DMS153 treated with DMSO at 0.1 percent for 48 hours (cell line): ENCODE measurements around the gene DYNLT5.
"Not testable (repeated sequence)": the region's sequence is repeated elsewhere in the genome, so short reads cannot be mapped to it uniquely, and the experiment has no call there.

ENCODE experiments used
- DNase-seq: peaks from one replicate; lab custom pipeline; 2025; ENCODE audit not compliant: unreplicated experiment; lab: John Stamatoyannopoulos, UW

DYNLT5 gene

DNA sequence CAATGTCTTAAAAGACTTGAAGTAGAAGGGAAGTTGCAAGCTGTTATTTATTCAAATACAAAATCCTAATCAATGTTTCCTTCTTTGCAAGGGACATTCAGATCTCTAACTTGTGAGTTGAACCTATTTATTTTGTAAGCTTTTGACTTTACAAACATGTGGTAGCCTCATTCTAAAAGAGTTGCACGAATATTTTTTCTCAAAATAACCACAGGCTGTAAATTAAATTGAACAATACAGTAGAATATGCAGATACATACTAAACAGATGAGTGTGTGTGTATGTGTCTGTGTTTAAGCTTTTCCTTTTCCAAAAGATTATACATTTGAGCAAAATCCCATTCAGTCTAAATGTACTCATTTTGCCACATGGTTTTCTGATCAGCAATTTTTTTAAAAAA, 4.8 kb upstream of the DYNLT5 start:
- DNase-seq: no peak

DNA sequence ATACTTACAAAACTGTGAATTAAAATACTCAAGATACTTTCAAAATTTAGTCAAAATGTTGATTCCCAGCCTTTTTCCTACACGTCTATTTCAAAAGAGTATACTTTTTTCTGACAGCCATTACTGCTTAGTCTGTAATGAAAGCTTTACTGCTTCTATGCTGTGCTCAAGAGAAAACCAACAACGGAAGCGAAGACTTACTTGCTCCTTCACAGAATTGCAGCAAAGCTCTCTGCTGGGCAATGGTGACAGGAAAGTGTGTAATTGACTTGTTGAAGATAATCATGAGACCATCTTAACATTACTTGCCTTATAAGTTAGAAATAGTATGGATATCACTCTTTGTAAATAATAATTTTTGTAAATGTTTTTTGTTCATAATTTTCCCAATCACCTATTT, 1.7 kb upstream of the DYNLT5 start:
- DNase-seq: no peak

DNA sequence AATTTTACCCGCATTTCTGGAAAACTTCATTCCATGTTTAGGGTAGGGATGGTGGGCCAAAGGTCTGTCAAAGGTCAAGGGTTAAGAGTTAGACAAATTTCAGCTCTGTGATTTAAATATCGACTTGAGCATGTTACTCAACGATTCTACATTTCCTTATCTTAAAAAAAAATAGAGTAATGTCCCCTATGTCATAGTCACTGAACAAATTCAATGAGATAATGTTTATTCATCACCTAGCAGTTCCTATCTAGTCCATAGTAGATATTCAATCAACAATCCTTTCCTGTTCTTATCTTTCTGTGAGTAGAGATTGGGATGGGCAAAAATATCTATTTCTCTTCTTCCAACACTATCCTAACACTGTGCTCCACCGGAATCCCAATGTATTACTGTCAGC, 1.1 kb upstream of the DYNLT5 start:
- DNase-seq: no peak

DNA sequence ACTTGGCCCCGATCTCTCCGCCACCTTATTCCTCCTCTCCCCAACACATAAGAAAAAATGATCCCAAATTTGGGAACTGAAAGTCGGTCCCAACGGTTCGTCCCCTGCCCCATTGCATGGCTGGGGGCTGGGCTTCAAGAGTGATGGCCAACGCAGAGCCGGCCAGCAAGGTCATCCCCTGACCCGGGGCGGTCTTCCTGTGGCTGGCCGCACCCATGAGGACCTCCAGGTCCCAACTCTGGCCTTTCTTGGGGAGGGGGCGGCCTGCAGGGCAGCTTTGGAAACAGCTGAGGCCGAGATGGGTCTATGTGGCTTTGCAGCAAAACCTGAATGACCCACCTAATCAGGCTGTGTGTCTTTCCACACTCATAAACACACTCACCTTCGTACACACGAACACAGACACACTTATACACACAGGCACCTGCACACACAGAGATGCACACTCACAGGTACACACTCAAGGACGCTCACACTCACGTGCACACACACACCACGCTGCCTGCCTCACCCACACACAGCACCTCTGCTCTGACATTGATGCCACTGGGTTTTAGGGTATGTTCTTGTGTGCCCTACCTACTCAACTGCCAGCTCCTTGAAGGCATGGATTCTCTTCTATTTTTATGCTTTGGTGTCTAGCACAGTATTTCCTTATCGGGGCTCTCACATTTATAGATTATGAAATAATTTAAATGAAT, 562 bp downstream of the DYNLT5 start:
- no peak for DNase-seq

DNA sequence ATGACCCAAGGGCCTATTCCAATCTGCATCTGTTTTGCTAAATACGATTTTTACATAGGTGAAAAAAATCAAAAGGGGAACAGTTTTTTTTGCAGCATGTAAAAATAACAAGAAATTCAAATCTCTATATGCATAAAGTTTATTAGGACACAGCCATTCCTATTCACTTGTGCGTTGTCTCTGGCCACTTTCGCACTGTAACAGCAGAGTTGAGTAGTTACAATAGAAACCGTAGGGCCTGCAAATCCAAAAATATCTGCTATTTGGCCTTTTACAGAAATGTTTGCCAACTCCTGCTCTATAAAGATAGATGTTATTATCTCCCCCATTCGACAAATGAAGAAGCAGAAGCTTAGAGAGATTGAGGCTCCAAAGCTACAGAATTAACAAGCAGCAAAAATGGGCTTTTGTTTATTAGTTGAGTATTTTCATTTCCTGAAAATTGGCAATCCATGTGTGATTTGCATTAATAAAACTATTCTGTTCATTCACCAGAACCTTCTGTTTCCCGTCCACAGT, 5.5 kb downstream of the DYNLT5 start:
- DNase-seq: no peak

DNA sequence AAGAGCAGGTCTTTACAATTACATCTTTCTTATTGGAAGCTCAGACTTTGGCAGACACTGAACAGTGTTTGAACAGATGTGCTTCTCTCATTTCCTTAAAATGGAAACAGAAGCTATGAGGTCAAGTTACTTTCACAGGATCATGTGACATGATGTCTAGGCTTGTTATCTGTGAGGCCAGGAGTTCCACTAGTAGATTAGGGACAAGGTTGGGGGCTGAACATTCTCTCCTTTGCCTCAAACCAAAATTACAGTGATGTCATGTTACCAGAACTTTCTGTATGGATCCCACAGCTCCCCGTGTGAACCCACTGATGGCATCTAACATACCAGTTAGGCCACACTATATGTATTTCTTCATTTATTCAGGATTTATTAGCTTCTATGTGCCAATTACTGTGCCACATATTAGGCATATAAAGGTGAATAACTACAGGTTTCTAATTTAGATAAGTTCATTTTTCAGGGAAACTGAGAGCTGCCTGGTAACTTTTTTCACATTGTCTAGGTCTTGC, 6.0 kb downstream of the DYNLT5 start:
- DNase-seq: no peak

DNA sequence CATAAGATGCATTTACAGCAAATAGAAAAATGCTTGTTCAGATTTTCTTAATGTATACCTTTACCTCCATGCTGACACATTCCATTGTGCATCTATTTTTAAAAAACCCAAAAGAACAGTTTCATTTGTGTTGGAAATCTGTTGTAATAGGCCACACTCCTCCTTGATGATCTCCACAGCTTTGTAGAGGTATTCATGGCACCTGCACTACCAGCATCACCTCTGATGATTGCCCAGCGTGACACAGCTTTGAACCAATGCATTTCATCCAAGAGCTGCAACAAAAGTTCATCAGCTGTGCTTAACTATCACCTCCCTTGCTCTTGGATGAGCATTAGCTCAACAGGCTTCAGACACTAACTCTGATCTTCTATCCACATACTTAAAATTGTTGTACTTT, 8.2 kb downstream of the DYNLT5 start:
- DNase-seq: no peak

DNA sequence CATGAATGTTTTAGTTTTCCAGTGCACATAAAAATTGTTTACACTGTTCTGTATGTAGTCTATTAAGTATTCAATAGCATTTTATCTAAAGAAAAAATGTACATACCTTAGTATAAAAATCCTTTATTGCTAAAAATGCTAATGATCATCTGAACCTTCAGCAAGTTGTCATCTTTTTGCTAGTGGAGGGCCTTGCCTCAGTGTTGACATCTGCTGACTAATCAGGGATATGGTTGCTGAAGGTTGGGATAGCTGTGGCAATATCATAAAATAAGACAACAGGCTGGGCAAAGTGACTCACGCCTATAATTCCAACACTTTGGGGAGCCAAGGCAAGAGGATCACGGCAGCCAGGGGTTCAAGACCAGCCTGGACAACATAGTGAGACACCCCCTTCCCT, 9.0 kb downstream of the DYNLT5 start:
- no peak for DNase-seq

DNA sequence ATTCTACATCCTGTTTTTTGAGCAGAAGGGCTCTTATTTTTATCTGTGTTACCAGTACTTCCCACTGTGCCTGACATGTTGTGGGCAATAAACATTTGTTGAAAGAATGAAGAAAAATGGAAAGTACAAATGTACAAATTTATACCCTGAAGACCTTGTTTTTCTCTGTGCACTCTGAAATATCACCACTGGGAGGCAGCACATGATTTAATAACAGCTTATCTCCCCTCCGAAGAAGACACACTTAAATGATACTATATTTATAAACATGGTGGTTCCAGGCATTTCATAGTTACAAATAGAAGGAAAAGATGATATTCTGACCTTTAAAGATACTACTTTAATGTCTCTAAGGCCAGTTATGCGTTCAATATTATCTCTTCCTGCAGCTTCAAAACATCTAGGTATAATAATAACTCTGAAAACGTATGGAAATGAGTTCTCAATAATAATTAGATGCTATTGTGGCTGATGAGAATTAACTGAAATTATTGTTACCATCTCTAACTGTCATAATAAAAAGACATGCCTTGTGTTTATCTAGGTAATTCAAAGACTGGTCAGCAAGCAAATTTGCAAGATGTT, 12.8 kb downstream of the DYNLT5 start:
- peak; percentile 10 for DNase-seq

DNA sequence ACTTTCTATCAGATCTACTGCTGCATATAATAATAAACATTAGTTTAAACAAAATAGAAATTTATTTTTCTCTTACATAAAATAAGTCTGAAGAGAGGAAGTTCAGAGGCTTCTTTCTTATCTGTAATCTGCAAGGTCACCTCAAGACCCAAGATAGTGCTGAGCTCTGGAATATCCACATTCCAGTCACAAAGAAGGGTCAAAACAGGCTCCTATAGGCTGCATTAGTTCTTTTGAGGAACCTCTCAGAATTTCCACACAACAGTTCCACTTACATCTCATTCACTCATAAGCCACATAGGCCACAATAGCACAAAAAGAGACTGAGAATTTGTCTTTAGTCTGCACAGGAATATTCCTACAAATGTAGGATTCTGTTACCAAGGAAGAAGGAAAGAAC, 15.4 kb downstream of the DYNLT5 start:
- no peak for DNase-seq

DNA sequence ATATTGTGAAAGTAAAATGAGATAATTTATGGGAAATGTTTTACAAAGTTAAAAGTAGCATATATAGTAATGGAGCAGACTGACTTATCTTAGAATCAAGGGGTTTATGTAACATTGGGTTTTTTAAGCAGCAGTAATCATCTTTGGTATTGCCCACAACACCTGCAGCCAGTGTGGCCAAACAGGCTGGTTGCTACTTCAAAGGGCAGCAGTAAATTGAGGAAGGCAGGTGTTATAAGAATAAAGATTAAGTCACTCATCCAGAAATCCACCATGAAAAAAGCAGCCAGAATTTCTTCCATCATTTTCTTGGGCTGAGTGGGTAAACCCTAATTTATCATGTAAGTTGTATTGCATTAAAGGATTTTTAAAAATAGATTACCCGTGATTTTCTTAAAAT, 16.7 kb downstream of the DYNLT5 start:
- DNase-seq: no peak

DNA sequence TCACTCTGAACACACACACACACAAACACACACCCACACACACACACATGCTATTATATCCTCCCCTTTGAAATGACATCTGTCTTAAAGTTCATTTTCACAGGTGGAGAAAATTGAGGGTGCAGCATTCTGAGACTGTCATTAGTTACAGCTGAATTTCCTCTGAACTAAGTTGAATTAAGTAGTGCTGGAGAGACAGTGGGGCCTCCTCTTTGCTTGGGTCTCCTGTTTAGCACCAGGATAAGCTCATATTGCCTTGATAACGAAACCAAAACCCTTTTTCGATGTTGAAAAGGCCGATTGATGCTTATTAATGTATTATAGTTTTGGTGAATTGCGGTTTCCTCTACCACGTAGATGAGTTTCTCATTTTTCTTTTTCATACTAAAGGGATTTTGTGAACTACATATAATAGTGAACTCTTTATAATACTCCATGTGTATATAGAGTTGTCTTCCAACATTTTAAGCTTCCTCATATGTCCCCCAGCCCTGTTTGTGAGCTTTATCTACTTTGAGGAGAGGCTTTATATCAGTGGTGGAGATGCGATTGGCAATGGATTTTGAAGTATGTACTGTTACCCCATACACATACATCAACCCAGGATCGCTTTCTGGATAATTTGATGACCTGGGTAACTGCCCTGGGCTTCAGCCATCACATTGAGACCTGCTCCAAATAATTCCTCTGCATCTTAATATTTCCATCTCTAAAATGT, 17.4 kb downstream of the DYNLT5 start:
- no peak for DNase-seq

DNA sequence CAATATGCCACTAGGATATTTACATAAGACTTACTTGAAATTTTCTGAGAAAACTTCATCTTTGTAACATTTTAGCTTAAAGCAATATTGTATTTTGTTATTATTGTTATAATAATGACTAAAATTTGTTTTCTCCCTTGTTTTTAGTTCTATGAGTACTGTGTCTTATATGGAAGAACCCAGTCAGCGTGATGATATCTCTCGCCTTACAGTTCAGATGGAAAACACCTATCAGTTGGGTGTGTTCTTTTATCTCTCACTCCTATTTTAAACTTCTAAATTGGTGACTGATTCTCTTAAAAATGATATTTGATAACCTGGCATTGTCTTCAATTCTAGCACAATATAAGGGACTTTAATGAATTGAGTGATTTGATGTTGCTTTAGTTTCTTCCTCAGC, 18.0 kb downstream of the DYNLT5 start:
- no peak for DNase-seq

DNA sequence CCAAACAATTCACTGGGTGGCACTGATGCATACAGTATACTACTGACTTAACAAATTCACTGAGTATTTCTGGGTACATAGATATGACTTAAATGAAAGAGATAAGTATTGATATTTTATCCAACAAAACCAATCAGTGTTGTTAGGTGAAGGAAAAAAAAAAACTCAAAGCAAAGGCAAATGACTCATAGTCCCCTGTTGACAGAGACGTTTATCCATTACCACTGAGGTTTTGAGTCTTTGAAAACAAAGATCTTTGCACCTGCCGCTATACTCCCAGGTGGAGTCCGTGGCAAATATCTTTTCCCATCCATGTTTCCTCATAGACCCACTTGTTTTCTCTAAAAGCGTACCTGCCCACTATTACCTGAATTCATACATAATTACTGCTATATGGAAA, 18.4 kb downstream of the DYNLT5 start:
- DNase-seq: no peak

DNA sequence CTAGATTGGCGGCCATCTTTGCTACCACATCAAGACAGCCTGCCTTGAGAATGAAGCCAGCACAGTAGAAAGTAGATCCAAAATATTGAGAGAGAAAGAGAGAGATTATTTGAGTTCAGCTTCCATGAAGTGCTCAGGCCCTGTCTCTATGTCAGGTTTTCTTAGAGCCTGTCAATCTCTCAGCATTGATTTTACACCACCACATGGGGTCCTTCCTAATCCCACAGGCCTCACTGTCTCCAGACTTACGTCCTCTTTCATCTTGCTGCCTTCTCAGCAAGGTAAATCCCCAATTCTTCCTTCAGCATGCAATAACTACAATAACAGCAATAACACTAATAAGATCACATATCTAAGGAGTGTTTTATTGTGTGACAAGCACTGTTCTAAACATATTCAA, 21.0 kb downstream of the DYNLT5 start:
- no peak for DNase-seq

DNA sequence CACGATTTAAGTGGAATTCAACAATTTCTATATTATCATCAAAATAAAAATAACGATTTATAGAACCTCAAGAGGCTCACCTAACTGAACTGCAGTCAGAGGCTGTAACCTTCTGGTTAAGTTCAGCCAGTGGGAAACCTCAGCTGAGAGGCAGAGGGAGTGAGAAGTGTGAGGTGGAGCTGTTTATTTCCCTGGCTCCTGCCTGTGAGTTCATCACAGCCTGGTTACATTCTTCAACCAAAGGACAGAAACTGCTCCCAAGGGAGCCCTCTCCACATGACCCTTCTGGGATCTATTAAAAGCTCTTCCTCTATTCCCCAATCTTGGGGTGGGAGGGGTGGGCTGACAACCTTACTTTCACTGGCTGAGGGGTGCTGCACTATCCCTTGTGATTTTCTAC, 22.2 kb downstream of the DYNLT5 start:
- no peak for DNase-seq

DNA sequence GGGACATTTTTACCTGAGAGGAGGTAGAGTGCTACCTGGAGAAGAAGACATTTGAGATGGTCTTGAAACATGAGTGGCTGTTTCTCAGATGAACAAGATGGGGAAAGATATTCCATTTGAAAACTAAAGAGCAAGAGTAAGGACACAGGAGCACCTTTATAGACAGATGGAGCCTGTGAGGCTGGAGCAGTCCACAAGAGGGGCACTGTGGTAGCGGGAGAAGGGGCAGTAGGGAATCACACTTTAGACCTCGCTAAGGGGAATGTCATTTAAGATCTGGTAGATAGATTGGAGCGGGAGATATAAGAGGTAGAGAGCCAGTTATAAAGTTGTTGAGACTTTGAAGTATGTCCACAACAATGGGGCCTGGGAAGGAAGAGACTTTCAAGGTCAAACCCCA, 23.4 kb downstream of the DYNLT5 start:
- DNase-seq: no peak

DNA sequence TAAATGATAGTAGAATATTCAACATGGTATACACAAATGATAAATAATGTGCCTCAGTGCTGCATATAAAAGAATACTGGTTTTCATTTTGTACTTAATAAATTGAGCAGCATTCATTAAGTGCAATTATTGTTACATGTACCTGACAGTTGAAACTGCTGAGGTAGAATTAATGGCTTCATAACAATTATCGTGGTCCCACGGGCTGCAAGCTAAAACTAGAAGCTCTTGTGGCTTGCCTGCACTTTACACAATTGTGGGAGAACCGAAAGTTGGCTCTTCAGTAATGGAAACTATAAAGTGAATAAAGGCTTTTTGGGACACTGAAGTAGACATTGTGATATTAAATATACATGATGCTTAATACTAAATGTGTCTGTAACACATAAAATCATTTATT, 25.6 kb downstream of the DYNLT5 start:
- DNase-seq: peak; percentile 73

DNA sequence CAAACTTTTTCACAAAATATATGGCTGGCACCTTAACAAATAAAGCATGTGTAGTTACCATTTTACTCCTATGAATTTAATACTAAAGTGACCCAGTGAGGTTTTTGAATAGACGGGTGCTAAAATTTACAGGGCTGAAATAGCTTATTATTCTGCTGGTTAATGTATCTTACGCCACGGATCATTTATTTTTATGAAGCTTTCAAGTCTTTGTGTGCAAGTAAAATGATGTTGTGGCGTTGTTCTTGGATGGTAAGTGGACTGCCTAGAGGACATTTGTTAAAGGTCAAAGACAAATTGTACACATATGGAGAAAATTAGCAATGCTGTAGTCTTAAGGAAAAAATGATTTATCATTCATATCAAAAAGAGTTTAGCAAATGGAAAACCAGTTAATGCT, 26.0 kb downstream of the DYNLT5 start:
- DNase-seq: peak; percentile 73

DNA sequence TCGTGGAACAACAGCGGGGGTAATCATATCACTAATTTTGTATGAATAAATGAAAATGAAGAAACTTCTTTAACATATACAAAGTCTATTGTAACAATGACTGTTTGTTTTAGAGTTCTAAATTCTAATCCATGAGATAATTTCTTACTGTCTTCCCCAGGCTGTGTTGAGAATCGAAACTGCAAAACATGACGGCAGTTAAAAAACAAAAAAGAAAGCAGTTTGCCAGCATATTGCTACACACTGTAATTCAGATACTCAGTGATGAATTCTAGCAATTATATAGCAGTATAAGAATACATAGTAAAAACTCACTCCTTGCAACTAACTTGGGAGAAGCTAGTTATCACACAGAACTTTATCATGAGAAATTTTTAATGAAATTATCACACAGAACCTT, 26.7 kb downstream of the DYNLT5 start:
- DNase-seq: no peak

DNA sequence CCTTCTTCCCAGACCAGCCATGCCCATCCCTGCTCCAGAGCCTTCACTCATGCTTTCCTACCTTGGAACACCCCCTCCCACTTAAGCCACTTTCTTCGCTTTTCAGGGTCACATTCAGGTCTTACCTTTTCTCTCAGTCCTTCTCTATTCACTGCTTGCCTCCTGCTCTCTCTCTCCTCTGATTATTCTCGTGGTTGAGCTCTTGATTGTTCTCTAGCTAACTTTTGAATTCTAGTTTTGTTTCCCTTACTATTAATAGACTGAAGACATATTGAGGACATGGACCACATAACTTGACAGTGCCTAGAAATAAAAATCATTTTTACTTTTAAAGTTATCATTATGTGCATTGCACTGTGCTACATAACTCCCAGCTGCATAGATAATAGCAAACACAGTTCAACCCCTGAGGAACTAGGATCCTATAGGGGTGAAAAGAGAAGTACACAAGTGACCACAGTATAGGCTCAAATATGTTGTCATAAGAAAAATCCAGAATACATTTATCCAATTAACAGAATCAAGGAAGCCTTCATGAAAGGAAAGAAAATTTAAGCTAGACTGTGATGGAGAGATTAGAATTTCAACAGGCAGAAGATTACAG, 27.3 kb downstream of the DYNLT5 start:
- DNase-seq: no peak

DNA sequence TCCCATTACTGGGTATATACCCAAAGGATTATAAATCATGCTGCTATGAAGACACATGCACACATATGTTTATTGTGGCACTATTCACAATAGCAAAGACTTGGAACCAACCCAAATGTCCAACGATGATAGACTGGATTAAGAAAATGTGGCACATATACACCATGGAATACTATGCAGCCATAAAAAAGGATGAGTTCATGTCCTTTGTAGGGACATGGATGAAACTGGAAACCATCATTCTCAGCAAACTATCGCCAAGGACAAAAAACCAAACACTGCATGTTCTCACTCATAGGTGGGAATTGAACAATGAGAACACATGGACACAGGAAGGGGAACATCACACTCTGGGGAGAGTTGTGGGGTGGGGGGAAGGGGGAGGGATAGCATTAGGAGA, 33.5 kb downstream of the DYNLT5 start:
- DNase-seq: not testable (repeated sequence)
